Measurements from ENCODE around the gene C3orf70.

DNA sequence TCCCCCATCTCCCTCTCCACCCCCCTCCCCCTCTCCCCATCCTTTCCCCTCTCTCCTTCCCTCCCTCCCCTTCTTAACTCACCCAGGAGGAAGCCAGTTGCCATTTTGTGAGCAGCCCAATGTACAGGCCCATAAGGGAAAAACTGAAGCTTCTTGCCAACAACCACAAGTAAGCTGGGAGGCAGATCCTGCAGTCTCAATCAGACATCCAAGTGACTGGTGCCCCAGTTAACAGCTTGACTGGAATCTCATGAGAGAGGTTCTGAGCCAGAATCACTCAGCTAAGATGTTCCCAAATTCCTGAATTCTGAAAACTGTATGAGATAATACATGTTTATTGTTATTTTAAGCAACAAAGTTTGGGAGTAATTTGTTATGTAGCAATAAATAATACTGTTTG, 90.7 kb downstream of the C3orf70 start:
- TF ChIP-seq, protein P1, sequence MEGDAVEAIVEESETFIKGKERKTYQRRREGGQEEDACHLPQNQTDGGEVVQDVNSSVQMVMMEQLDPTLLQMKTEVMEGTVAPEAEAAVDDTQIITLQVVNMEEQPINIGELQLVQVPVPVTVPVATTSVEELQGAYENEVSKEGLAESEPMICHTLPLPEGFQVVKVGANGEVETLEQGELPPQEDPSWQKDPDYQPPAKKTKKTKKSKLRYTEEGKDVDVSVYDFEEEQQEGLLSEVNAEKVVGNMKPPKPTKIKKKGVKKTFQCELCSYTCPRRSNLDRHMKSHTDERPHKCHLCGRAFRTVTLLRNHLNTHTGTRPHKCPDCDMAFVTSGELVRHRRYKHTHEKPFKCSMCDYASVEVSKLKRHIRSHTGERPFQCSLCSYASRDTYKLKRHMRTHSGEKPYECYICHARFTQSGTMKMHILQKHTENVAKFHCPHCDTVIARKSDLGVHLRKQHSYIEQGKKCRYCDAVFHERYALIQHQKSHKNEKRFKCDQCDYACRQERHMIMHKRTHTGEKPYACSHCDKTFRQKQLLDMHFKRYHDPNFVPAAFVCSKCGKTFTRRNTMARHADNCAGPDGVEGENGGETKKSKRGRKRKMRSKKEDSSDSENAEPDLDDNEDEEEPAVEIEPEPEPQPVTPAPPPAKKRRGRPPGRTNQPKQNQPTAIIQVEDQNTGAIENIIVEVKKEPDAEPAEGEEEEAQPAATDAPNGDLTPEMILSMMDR (IDR thresholded peaks at IDR 0.05): no peak
- TF ChIP-seq POLR2AphosphoS5 (IDR thresholded peaks at IDR 0.05): no peak
- TF ChIP-seq POLR2A (IDR thresholded peaks at IDR 0.05): no peak

Data from suprapubic skin (tissue), 4 donors.